ENCODE measurements around the gene TGFB2. TPM values are rescaled to one million over a fixed set of nuclear protein-coding genes. Genes with fewer than 3 reads are reported as not detected.
A peak's percentile ranks its signal among the peaks of the same experiment; 100 is the strongest.

TGFB2 gene
- total RNA-seq, 1 experiment from 2014 or later: 37.6 TPM

DNA sequence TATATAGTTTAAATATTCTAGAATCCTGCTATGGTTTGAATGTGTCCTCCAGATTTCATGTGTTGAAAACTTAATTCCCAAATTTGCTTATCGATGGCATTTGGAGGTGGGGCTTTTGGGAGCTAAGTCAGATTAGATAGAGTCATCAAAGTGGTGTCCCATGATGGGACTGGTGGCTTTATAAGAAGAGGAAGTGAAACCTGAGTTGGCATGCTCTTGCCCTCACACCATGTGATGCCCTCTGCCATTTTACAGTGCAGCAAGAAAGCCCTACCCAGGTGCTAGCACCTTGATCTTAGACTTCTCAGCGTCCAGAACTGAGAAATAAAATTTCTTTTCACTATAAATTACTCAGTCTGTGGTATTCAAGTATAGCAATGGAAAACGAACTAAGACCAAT, 111.3 kb downstream of the TGFB2 start:
- no peak for DNase-seq
- H3K4me1 Mint-ChIP-seq (ENCODE audit: low read depth, unreplicated experiment): peaks cover 25% of the 10 kb centered on the region
- peaks cover 6% of the 10 kb centered on the region for H3K9me3 Mint-ChIP-seq (ENCODE audit: low read depth, unreplicated experiment)
- H3K36me3 Mint-ChIP-seq (ENCODE audit: insufficient read depth, unreplicated experiment): peaks cover 5% of the 10 kb centered on the region
- intact Hi-C loops (cut with micrococcal nuclease; ENCODE audit: unreplicated experiment): no loop called here
- H3K4me3 Mint-ChIP-seq (ENCODE audit: low read depth, unreplicated experiment): no peak overlapping the region
- BruUV-seq (replicated peaks): no TSS peak
- TF ChIP-seq, protein P1, sequence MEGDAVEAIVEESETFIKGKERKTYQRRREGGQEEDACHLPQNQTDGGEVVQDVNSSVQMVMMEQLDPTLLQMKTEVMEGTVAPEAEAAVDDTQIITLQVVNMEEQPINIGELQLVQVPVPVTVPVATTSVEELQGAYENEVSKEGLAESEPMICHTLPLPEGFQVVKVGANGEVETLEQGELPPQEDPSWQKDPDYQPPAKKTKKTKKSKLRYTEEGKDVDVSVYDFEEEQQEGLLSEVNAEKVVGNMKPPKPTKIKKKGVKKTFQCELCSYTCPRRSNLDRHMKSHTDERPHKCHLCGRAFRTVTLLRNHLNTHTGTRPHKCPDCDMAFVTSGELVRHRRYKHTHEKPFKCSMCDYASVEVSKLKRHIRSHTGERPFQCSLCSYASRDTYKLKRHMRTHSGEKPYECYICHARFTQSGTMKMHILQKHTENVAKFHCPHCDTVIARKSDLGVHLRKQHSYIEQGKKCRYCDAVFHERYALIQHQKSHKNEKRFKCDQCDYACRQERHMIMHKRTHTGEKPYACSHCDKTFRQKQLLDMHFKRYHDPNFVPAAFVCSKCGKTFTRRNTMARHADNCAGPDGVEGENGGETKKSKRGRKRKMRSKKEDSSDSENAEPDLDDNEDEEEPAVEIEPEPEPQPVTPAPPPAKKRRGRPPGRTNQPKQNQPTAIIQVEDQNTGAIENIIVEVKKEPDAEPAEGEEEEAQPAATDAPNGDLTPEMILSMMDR (IDR thresholded peaks at IDR 0.05; ENCODE audit: unreplicated experiment): no peak
- H3K27ac Mint-ChIP-seq (ENCODE audit: unreplicated experiment): no peak overlapping the region
- CTCF ChIA-PET: no interaction called here
- H3K27me3 Mint-ChIP-seq (ENCODE audit: unreplicated experiment): no peaks in the 10 kb centered on the region

DNA sequence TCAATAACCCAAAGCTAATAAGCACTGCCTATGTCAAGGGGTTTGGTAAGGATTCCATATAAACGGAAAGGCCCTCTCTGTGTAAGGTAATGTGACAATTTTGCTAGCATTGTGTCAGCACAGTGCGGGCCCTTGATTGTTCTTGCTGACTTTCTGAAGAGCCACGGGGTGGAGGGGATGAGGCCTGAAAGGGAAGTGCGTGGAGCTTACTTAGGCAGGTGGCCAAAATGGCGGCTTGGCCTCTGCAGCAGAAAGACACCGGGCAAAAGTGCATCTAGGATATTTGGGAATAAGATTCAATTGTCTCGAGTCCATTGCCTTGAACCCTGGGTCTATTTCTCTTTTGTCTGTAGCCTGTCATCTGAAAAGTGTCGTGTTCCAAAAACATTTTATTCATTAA, 114.3 kb downstream of the TGFB2 start:
- peaks cover 44% of the 10 kb centered on the region for H3K4me1 Mint-ChIP-seq (ENCODE audit: low read depth, unreplicated experiment)
- no peaks in the 10 kb centered on the region for H3K27me3 Mint-ChIP-seq (ENCODE audit: unreplicated experiment)
- H3K9me3 Mint-ChIP-seq (ENCODE audit: low read depth, unreplicated experiment): peaks cover 6% of the 10 kb centered on the region
- H3K27ac Mint-ChIP-seq (ENCODE audit: unreplicated experiment): peak overlapping the region; percentile 58
- TF ChIP-seq, protein P1 (IDR thresholded peaks at IDR 0.05; ENCODE audit: unreplicated experiment): no peak
- intact Hi-C loops (cut with micrococcal nuclease; ENCODE audit: unreplicated experiment): no loop called here
- DNase-seq: no peak
- H3K4me3 Mint-ChIP-seq (ENCODE audit: low read depth, unreplicated experiment): no peak overlapping the region
- CTCF ChIA-PET: no interaction called here
- peaks cover 5% of the 10 kb centered on the region for H3K36me3 Mint-ChIP-seq (ENCODE audit: insufficient read depth, unreplicated experiment)
- no TSS peak for BruUV-seq (replicated peaks)

DNA sequence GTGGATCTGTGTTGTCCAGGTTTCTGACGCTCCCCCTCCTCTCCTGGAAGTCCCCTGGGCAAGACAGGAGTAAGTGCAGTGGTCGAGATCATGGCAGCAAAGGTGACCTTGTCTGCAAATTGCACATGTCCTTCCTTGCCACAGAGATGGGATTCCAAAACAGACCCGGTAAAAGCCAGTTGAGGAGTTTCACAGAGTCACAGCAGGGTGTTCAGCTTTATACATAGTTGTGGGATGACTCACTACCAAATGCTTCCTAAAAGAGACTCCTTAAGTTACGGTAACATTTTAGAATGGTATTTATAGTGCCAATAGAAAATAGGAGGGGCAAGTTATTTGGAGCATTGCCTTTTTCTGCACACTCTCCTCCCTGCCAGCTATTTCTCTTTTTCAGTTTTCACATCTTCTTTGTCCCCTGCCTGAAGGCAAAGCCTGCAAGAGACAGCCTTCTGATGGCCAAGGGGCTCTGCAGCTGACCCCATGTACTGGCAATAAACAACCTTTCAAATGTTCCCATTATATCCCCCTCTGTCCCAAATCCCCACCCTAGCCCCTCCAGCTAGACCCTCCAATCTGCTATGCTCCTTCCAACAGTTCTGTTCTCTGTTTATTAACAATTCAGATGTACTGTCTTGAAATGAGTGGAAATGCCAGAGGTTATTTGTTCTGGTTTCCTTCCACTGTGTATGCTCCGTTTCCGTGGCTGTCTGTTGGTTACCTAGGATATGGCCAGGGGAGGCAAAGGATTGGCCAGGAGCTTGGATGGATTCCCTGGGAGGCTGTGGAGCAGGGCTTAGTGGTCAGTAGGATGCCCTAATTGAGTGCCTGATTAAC, 115.0 kb downstream of the TGFB2 start:
- intact Hi-C loops (cut with micrococcal nuclease; ENCODE audit: unreplicated experiment): no loop called here
- CTCF ChIA-PET: no interaction called here
- TF ChIP-seq, protein P1 (IDR thresholded peaks at IDR 0.05; ENCODE audit: unreplicated experiment): no peak

DNA sequence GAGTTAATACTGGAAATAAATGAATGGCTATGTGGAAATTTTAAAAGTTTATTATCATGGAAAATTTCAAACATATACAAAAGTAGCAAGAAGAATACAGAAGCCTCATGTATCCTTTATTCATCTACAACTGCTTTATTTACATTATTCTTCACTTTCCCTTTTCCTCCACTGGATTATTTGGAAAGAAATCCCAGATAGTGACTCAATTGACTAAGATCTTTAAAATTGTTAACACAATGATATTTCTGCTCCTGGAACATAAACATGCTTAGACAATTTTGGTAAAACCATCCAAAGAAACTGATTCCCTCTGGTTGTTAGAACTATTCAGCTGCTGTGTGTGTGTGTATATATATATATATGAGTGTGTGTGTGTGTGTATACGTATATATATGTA, 116.2 kb downstream of the TGFB2 start:
- Mint-ChIP-seq H3K9me3 (ENCODE audit: low read depth, unreplicated experiment) (peaks cover 6% of the 10 kb centered on the region), H3K36me3 (ENCODE audit: insufficient read depth, unreplicated experiment) (peaks cover 10% of the 10 kb centered on the region), H3K4me1 (ENCODE audit: low read depth, unreplicated experiment) (peaks cover 44% of the 10 kb centered on the region), H3K27ac (ENCODE audit: unreplicated experiment) (no peak overlapping the region), H3K27me3 (ENCODE audit: unreplicated experiment) (no peaks in the 10 kb centered on the region), H3K4me3 (ENCODE audit: low read depth, unreplicated experiment) (no peak overlapping the region)
- CTCF ChIA-PET: no interaction called here
- intact Hi-C loops (cut with micrococcal nuclease; ENCODE audit: unreplicated experiment): no loop called here
- no TSS peak for BruUV-seq (replicated peaks)
- TF ChIP-seq, protein P1 (IDR thresholded peaks at IDR 0.05; ENCODE audit: unreplicated experiment): no peak
- no peak for DNase-seq

More for the DNA sequence above, 115.0 kb downstream of the TGFB2 start:
- no peaks in the 10 kb centered on the region for H3K27me3 Mint-ChIP-seq (ENCODE audit: unreplicated experiment)
- peak; percentile 45 for DNase-seq
- BruUV-seq (replicated peaks): no TSS peak
- peaks cover 10% of the 10 kb centered on the region for H3K36me3 Mint-ChIP-seq (ENCODE audit: insufficient read depth, unreplicated experiment)
- no peak overlapping the region for H3K4me3 Mint-ChIP-seq (ENCODE audit: low read depth, unreplicated experiment)
- peak overlapping the region; percentile 58 for H3K27ac Mint-ChIP-seq (ENCODE audit: unreplicated experiment)
- H3K9me3 Mint-ChIP-seq (ENCODE audit: low read depth, unreplicated experiment): peaks cover 6% of the 10 kb centered on the region
- peaks cover 44% of the 10 kb centered on the region for H3K4me1 Mint-ChIP-seq (ENCODE audit: low read depth, unreplicated experiment)
